Uterus (tissue), 4 donors: ENCODE results near the gene PTGIS. TPM values are rescaled to one million over a fixed set of nuclear protein-coding genes. Genes with fewer than 3 reads are reported as not detected.

Source experiments
- DNase-seq, 2 donors: peaks; one replicate each; pipeline ENCODE4 v3.0.0-alpha.2; 2019 to 2020
- H3K27ac ChIP-seq, 2 donors: fragments of 200-600 bp; sonication (generic); 1 replicate in 1 of 2; 2 replicates in 1 of 2; pipeline ENCODE4 v1.5.1; 2016 to 2018
- H3K27me3 ChIP-seq, 2 donors: fragments of 200-600 bp; sonication (generic); one replicate each; pipeline ENCODE4 v1.5.1; 2018 to 2019; ENCODE audit warnings: control low read depth in 1 of 2
- H3K36me3 ChIP-seq, 2 donors: fragments of 200-600 bp; sonication (generic); one replicate each; pipeline ENCODE4 v1.5.1; 2019; ENCODE audit warnings: control low read depth in 1 of 2
- H3K4me1 ChIP-seq, 2 donors: fragments of 200-600 bp; sonication (generic); one replicate each; pipeline ENCODE4 v1.5.1; 2018 to 2019; ENCODE audit warnings: control low read depth in 1 of 2
- H3K4me3 ChIP-seq, 2 donors: fragments of 200-600 bp; sonication (generic); 1 replicate in 1 of 2; 2 replicates in 1 of 2; pipeline ENCODE4 v1.5.1; 2018 to 2019; ENCODE audit warnings: mild to moderate bottlenecking in 1 of 2
- H3K9me3 ChIP-seq, 2 donors: fragments of 200-600 bp; sonication (generic); one replicate each; pipeline ENCODE4 v1.5.1; 2019; ENCODE audit warnings: control low read depth in 1 of 2
- POLR2A ChIP-seq, 2 donors: fragments of 450-650 bp; IDR thresholded peaks; one replicate each; pipeline ENCODE4 v1.6.1; 2016; ENCODE audit warnings: antibody characterized with exemption in 2 of 2, mild to moderate bottlenecking in 1 of 2, moderate library complexity in 1 of 2
- intact Hi-C: fragments of 100-400 bp; cut with DNase I; formaldehyde crosslinking; loops from one replicate; pipeline ENCODE4 v1.15.1; 2023; ENCODE audit warnings: low total_unique reads
- total RNA-seq, 4 donors: library from RNA; depleted of rRNA in 3 of 4; stranded (reverse); fragments of >200 nt in 3 of 4; gene quantifications; one replicate each; pipeline versions ENCODE4 v1.1.0 to v1.2.4, GENCODE V29; 2014 to 2023
- TF ChIP-seq, protein P1 (sequence below), 4 experiments: fragments of 200-600 bp in 2 of 4; fragments of 450-650 bp in 2 of 4; sonication (generic) in 2 of 4; IDR thresholded peaks; one replicate each; pipeline ENCODE4 v1.5.1; 2016 to 2019; ENCODE audit warnings: antibody characterized with exemption in 4 of 4, mild to moderate bottlenecking in 2 of 4, moderate library complexity in 1 of 4
- donor health status: DM: yes; HTN: yes; CAD: no.

The PTGIS gene
- total RNA-seq, 4 donors from 2014 or later: 64.7 to 460 (median 140) TPM

DNA sequence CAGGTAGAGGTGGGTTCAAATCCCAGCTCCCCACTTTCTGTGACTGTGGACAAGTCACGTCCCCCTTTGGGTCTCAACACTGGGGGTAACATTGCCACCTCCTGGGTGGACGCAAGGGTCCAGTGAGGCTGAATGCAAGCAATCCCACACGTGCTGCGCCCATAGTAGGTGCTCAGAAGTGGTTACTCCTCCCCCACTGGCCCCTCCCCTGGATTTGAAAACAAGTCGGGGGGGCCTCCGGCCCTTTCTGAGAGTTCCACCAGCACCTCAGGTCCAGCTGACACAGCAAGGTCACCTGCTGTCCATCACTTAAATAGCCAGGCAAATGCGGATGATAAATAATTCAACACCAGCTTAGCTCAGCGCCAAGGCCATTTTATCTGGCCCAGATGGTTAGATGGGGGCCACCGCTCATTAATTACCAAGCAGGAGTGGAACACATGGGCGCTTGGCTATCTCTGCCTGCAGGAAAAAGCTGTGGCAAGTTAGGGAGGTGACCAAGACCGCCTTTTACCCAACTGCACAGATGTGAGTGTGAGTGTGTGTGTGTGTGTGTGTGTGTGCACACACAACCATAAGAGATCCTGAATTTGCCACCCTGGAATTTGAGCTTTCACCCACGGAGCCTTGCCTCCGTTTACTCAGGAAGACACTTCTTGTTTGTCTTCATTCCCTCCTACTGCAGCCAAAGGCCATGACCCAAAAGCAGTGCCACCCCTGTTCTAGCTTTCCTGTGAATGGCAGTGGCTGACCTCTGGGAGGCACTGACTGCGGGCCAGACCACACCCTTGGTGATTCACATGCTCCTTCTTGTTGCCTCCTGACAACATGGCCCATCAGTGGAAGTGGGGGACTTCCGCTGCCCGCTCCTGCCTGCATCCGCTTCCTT lies 50.8 kb downstream of the PTGIS start:
- Histone ChIP-seq H3K4me3 (no peak overlapping the region), H3K27me3 (no peaks in the 10 kb centered on the region), H3K9me3 (no peaks in the 10 kb centered on the region), H3K36me3 (no peaks in the 10 kb centered on the region), H3K27ac (peak overlapping the region in 1 of 2 donors; percentile 18), H3K4me1 (no peaks in the 10 kb centered on the region)
- intact Hi-C loops: no loop called here
- TF ChIP-seq, protein P1, sequence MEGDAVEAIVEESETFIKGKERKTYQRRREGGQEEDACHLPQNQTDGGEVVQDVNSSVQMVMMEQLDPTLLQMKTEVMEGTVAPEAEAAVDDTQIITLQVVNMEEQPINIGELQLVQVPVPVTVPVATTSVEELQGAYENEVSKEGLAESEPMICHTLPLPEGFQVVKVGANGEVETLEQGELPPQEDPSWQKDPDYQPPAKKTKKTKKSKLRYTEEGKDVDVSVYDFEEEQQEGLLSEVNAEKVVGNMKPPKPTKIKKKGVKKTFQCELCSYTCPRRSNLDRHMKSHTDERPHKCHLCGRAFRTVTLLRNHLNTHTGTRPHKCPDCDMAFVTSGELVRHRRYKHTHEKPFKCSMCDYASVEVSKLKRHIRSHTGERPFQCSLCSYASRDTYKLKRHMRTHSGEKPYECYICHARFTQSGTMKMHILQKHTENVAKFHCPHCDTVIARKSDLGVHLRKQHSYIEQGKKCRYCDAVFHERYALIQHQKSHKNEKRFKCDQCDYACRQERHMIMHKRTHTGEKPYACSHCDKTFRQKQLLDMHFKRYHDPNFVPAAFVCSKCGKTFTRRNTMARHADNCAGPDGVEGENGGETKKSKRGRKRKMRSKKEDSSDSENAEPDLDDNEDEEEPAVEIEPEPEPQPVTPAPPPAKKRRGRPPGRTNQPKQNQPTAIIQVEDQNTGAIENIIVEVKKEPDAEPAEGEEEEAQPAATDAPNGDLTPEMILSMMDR (IDR thresholded peaks at IDR 0.05): no peak
- TF ChIP-seq POLR2A (IDR thresholded peaks at IDR 0.05): no peak
- no peak for DNase-seq

DNA sequence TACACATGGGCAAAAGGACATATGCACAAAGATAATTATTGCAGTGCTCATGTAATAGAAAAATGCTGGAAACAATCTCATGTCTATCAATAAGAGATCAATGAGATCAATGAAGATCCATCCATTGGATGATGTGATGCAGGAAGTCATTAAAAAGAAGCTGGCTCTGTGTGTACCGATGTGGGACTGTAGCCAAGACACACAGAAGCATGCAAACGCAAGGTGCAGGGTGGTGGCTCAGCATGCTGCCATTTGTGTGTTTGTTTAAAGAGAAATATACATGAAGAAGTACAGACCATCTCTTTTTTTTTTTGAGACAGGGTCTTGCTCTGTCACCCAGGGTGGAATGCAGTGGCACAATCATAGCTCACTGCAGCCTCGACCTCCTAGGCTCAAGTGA lies 52.4 kb downstream of the PTGIS start:
- DNase-seq: no peak
- intact Hi-C loops: no loop called here
- H3K4me1 ChIP-seq: peaks cover 0 to 4% of the 10 kb centered on the region in 2 donors
- no peaks in the 10 kb centered on the region for H3K36me3 ChIP-seq
- H3K4me3 ChIP-seq: no peak overlapping the region
- TF ChIP-seq, protein P1 (IDR thresholded peaks at IDR 0.05): no peak
- no peak for TF ChIP-seq POLR2A (IDR thresholded peaks at IDR 0.05)
- no peaks in the 10 kb centered on the region for H3K9me3 ChIP-seq
- H3K27ac ChIP-seq: no peak overlapping the region
- no peaks in the 10 kb centered on the region for H3K27me3 ChIP-seq

DNA sequence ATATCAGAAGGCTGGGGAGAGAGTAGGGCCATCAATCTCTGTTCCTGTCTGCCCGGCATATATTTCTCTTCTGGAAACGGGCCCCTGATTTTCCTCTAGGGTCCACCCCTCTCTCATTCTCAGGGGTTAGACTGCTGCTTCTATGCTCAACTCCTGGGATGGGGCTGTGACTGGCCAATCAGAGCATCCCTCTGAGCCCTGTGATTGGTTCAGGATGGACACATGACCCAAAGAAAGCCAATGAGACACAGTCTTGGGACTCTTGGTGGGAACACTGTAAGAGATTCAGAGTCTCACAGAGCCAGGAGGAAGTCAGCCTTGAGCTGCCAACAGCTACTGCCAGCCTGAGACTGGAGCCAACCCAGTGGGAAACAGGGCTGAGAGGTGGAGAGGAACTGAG lies 54.4 kb downstream of the PTGIS start:
- TF ChIP-seq, protein P1 (IDR thresholded peaks at IDR 0.05): no peak
- no peak for TF ChIP-seq POLR2A (IDR thresholded peaks at IDR 0.05)
- no peaks in the 10 kb centered on the region for H3K36me3 ChIP-seq
- intact Hi-C loops: no loop called here
- H3K27ac ChIP-seq: peak overlapping the region in 1 of 2 donors; percentile 41
- peaks cover 4 to 7% of the 10 kb centered on the region in 2 donors for H3K4me1 ChIP-seq
- no peak for DNase-seq
- no peaks in the 10 kb centered on the region for H3K9me3 ChIP-seq
- no peak overlapping the region for H3K4me3 ChIP-seq
- H3K27me3 ChIP-seq: no peaks in the 10 kb centered on the region

DNA sequence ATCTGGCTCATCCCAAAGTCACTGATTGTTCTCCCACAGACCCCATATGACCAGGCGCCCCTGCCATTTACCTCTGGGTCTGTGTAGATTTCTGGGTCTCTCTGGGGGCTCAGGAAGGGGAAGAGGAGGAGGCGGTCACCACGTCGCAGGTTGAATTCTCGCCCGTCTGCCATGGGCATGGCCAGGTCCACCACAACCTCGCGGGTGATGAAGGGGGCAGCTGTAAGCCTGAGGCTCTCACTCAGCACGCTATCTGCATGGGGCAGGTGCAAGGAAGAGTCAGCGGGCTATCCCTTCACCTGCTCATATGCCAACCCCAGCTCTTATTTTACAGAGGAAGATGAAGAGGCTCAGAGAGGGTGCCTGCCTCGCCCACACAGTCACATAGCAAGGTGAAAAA lies 54.9 kb downstream of the PTGIS start:
- Histone ChIP-seq H3K4me1 (peaks cover 4 to 12% of the 10 kb centered on the region in 2 donors), H3K36me3 (no peaks in the 10 kb centered on the region), H3K27me3 (no peaks in the 10 kb centered on the region), H3K4me3 (no peak overlapping the region), H3K27ac (peak overlapping the region in 1 of 2 donors; percentile 41), H3K9me3 (no peaks in the 10 kb centered on the region)
- no peak for TF ChIP-seq POLR2A (IDR thresholded peaks at IDR 0.05)
- TF ChIP-seq, protein P1 (IDR thresholded peaks at IDR 0.05): no peak
- DNase-seq: no peak
- intact Hi-C loops: no loop called here

DNA sequence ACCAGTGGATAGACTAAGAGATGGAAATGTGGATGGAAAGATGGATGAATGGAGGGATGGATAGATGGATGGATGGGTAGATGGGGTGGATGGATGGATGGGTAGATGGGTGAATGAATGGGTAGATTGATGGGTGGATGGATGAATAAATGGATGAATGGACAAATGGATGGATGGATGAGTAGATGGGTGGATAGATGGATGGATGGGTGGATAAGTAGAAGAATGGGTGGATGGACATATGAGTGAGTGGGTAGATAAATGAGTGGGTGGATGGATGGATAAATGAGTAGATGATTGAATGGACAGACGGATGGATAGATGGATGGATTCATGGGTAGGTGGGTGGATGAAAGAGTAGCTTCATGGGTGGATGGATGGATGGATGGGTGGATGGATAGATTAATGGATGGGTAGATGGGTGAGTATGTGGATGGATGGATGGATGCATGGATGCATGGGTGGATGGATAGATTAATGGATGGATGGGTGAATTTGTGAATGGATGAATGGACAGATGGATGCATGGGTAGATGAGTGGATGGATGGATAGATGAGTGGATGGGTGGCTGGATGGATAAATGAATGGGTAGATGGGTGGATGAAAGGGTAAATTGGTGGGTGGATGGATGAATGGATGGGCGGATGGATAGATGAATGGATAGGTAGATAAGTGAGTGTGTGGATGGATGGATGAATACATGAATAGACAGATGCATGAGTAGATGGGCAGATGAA lies 56.0 kb downstream of the PTGIS start:
- Histone ChIP-seq H3K4me1 (peaks cover 4 to 12% of the 10 kb centered on the region in 2 donors), H3K36me3 (no peaks in the 10 kb centered on the region), H3K27ac (peak overlapping the region; percentile 73 to 78), H3K27me3 (no peaks in the 10 kb centered on the region), H3K4me3 (no peak overlapping the region), H3K9me3 (no peaks in the 10 kb centered on the region)
- DNase-seq: no peak
- intact Hi-C loops: no loop called here
- TF ChIP-seq, protein P1 (IDR thresholded peaks at IDR 0.05): no peak
